Measurements from ENCODE around the gene BRCC3. TPM values are rescaled to one million over a fixed set of nuclear protein-coding genes. Genes with fewer than 3 reads are reported as not detected.
A peak's percentile ranks its signal among the peaks of the same experiment; 100 is the strongest.

The BRCC3 gene
- total and polyA plus RNA-seq, 2 of the 13 experiments (the other 11 are each of a cell fraction or from before 2014, with no cell fraction given): 19.8 to 24.3 TPM

DNA sequence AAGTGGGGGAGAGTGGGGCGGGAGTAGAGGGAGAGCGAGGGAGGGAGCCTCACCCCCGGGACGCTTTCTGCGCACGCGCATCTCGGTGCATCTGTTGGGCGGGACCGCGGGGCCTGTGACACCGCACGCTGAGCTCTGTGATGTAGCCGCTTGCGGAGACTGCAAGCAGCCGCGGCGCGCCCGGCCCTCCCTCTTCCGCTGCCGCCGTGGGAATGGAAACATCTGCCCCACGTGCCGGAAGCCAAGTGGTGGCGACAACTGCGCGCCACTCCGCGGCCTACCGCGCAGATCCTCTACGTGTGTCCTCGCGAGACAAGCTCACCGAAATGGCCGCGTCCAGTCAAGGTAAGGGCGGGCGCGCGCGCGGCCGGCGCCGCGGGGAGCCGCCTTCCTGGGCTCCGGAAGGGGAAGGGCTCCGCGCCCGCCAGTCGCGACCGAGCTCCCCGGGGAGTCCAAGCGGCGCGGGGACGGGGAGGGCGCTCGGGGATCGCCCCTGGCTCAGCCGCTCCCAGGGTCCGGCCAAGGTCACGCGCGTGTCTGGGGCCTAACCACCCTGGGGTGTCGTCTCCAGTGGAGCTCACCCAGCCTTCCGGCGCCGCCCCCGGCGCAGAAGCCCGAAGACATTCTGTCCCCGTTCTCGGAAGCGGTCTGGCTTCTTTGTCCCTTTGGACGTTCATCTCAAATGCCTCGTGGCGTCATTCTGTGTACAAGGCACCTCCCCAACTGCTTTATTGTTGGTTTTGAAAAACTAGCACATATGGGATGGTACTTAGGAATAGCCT, 44.4 kb upstream of the BRCC3 start, which contains the start of gene FUNDC2 (continued):
- TF ChIP-seq, protein P1, sequence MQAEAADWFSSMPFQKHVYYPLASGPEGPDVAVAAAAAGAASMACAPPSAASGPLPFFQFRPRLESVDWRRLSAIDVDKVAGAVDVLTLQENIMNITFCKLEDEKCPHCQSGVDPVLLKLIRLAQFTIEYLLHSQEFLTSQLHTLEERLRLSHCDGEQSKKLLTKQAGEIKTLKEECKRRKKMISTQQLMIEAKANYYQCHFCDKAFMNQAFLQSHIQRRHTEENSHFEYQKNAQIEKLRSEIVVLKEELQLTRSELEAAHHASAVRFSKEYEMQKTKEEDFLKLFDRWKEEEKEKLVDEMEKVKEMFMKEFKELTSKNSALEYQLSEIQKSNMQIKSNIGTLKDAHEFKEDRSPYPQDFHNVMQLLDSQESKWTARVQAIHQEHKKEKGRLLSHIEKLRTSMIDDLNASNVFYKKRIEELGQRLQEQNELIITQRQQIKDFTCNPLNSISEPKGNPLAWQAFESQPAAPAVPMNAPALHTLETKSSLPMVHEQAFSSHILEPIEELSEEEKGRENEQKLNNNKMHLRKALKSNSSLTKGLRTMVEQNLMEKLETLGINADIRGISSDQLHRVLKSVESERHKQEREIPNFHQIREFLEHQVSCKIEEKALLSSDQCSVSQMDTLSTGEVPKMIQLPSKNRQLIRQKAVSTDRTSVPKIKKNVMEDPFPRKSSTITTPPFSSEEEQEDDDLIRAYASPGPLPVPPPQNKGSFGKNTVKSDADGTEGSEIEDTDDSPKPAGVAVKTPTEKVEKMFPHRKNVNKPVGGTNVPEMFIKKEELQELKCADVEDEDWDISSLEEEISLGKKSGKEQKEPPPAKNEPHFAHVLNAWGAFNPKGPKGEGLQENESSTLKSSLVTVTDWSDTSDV (CRISPR knock-in tag; IDR thresholded peaks at IDR 0.05): no peak
- TF ChIP-seq, protein P2, sequence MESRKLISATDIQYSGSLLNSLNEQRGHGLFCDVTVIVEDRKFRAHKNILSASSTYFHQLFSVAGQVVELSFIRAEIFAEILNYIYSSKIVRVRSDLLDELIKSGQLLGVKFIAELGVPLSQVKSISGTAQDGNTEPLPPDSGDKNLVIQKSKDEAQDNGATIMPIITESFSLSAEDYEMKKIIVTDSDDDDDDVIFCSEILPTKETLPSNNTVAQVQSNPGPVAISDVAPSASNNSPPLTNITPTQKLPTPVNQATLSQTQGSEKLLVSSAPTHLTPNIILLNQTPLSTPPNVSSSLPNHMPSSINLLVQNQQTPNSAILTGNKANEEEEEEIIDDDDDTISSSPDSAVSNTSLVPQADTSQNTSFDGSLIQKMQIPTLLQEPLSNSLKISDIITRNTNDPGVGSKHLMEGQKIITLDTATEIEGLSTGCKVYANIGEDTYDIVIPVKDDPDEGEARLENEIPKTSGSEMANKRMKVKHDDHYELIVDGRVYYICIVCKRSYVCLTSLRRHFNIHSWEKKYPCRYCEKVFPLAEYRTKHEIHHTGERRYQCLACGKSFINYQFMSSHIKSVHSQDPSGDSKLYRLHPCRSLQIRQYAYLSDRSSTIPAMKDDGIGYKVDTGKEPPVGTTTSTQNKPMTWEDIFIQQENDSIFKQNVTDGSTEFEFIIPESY (CRISPR knock-in tag; IDR thresholded peaks at IDR 0.05): no peak
- TF ChIP-seq ZNF451 (CRISPR knock-in tag; IDR thresholded peaks at IDR 0.05) (no peak), ZNF569 (CRISPR knock-in tag; IDR thresholded peaks at IDR 0.05; ENCODE audit: borderline replicate concordance) (no peak), RFXAP (CRISPR knock-in tag; IDR thresholded peaks at IDR 0.05; ENCODE audit: borderline replicate concordance) (no peak), MIXL1 (CRISPR knock-in tag; IDR thresholded peaks at IDR 0.05) (no peak), ZNF777 (CRISPR knock-in tag; IDR thresholded peaks at IDR 0.05) (peak; percentile 79), ZNF510 (CRISPR knock-in tag; IDR thresholded peaks at IDR 0.05; ENCODE audit: low read depth) (no peak), SP5 (CRISPR knock-in tag; IDR thresholded peaks at IDR 0.05; ENCODE audit: borderline replicate concordance, low read depth) (peak; percentile 67; the same call in 1 of the 2 replicates), ZNF546 (CRISPR knock-in tag; conservative IDR thresholded peaks at IDR 0.05) (no peak), ZNF713 (CRISPR knock-in tag; IDR thresholded peaks at IDR 0.05) (no peak), ZNF136 (CRISPR knock-in tag; IDR thresholded peaks at IDR 0.05; ENCODE audit: low read depth) (no peak)
- TF ChIP-seq, protein P3, sequence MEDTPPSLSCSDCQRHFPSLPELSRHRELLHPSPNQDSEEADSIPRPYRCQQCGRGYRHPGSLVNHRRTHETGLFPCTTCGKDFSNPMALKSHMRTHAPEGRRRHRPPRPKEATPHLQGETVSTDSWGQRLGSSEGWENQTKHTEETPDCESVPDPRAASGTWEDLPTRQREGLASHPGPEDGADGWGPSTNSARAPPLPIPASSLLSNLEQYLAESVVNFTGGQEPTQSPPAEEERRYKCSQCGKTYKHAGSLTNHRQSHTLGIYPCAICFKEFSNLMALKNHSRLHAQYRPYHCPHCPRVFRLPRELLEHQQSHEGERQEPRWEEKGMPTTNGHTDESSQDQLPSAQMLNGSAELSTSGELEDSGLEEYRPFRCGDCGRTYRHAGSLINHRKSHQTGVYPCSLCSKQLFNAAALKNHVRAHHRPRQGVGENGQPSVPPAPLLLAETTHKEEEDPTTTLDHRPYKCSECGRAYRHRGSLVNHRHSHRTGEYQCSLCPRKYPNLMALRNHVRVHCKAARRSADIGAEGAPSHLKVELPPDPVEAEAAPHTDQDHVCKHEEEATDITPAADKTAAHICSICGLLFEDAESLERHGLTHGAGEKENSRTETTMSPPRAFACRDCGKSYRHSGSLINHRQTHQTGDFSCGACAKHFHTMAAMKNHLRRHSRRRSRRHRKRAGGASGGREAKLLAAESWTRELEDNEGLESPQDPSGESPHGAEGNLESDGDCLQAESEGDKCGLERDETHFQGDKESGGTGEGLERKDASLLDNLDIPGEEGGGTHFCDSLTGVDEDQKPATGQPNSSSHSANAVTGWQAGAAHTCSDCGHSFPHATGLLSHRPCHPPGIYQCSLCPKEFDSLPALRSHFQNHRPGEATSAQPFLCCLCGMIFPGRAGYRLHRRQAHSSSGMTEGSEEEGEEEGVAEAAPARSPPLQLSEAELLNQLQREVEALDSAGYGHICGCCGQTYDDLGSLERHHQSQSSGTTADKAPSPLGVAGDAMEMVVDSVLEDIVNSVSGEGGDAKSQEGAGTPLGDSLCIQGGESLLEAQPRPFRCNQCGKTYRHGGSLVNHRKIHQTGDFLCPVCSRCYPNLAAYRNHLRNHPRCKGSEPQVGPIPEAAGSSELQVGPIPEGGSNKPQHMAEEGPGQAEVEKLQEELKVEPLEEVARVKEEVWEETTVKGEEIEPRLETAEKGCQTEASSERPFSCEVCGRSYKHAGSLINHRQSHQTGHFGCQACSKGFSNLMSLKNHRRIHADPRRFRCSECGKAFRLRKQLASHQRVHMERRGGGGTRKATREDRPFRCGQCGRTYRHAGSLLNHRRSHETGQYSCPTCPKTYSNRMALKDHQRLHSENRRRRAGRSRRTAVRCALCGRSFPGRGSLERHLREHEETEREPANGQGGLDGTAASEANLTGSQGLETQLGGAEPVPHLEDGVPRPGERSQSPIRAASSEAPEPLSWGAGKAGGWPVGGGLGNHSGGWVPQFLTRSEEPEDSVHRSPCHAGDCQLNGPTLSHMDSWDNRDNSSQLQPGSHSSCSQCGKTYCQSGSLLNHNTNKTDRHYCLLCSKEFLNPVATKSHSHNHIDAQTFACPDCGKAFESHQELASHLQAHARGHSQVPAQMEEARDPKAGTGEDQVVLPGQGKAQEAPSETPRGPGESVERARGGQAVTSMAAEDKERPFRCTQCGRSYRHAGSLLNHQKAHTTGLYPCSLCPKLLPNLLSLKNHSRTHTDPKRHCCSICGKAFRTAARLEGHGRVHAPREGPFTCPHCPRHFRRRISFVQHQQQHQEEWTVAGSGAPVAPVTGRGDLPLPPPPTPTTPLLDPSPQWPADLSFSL (CRISPR knock-in tag; IDR thresholded peaks at IDR 0.05): no peak
- TF ChIP-seq, protein P4, sequence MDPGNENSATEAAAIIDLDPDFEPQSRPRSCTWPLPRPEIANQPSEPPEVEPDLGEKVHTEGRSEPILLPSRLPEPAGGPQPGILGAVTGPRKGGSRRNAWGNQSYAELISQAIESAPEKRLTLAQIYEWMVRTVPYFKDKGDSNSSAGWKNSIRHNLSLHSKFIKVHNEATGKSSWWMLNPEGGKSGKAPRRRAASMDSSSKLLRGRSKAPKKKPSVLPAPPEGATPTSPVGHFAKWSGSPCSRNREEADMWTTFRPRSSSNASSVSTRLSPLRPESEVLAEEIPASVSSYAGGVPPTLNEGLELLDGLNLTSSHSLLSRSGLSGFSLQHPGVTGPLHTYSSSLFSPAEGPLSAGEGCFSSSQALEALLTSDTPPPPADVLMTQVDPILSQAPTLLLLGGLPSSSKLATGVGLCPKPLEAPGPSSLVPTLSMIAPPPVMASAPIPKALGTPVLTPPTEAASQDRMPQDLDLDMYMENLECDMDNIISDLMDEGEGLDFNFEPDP (CRISPR knock-in tag; conservative IDR thresholded peaks at IDR 0.05): no peak
- TF ChIP-seq, protein P5, sequence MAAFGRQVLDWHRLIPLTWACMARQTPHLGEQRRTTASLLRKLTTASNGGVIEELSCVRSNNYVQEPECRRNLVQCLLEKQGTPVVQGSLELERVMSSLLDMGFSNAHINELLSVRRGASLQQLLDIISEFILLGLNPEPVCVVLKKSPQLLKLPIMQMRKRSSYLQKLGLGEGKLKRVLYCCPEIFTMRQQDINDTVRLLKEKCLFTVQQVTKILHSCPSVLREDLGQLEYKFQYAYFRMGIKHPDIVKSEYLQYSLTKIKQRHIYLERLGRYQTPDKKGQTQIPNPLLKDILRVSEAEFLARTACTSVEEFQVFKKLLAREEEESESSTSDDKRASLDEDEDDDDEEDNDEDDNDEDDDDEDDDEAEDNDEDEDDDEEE (CRISPR knock-in tag; IDR thresholded peaks at IDR 0.05): peak; percentile 63; the same call in 1 of the 2 replicates

All from HepG2 (cell line).